Natural killer cell (primary cell): Measurements from ENCODE around the gene MEPCE. TPM values are rescaled to one million over a fixed set of nuclear protein-coding genes. Genes with fewer than 3 reads are reported as not detected.

ENCODE experiments used
- ATAC-seq, 3 donors: fragments of 150-1000 bp in 2 of 3; fragments of 200-7000 bp in 1 of 3; cut with Tn5 transposase; 1 replicate in 1 of 3; 2 replicates in 2 of 3; pipeline ENCODE4 v1.10.0; 2021; ENCODE audit warnings: mild to moderate bottlenecking in 2 of 3, moderate library complexity in 2 of 3
- DNase-seq, 2 donors: peaks; one replicate each; pipeline versions ENCODE4 v3.0.0 to v3.0.0-alpha.2; 2013 to 2021; ENCODE audit warnings: mixed read lengths in 1 of 2
- H3K27ac ChIP-seq: one replicate; pipeline ENCODE4 v1.5.1; 2013; ENCODE audit warnings: mild to moderate bottlenecking, low read length
- H3K27me3 ChIP-seq: one replicate; pipeline ENCODE4 v1.6.1; 2013; ENCODE audit warnings: low read length; ENCODE audit not compliant: control insufficient read depth, insufficient read depth
- H3K36me3 ChIP-seq: one replicate; pipeline ENCODE4 v1.6.1; 2013; ENCODE audit warnings: low read length; ENCODE audit not compliant: control insufficient read depth, insufficient read depth
- H3K4me1 ChIP-seq: one replicate; pipeline ENCODE4 v1.6.1; 2013; ENCODE audit warnings: low read length; ENCODE audit not compliant: control insufficient read depth, insufficient read depth
- H3K4me3 ChIP-seq: one replicate; pipeline ENCODE4 v1.5.1; 2013; ENCODE audit warnings: low read length
- H3K9me3 ChIP-seq: one replicate; pipeline ENCODE4 v1.6.1; 2013; ENCODE audit warnings: low read length; ENCODE audit not compliant: control insufficient read depth, insufficient read depth
- H3K27ac Mint-ChIP-seq, 2 donors: one replicate each; pipeline ENCODE4 v1.8.0; 2022; ENCODE audit warnings: mild to moderate bottlenecking in 2 of 2, mixed read lengths in 2 of 2, moderate library complexity in 1 of 2
- H3K27me3 Mint-ChIP-seq, 2 donors: one replicate each; pipeline ENCODE4 v1.8.0; 2022; ENCODE audit warnings: low read depth in 2 of 2, mixed read lengths in 2 of 2
- H3K36me3 Mint-ChIP-seq: one replicate; pipeline ENCODE4 v1.8.0; 2022; ENCODE audit warnings: mixed read lengths
- H3K4me1 Mint-ChIP-seq, 2 donors: one replicate each; pipeline ENCODE4 v1.8.0; 2022; ENCODE audit warnings: mixed read lengths in 2 of 2
- H3K4me3 Mint-ChIP-seq: one replicate; pipeline ENCODE4 v1.8.0; 2022; ENCODE audit warnings: mild to moderate bottlenecking, moderate library complexity, mixed read lengths
- H3K9me3 Mint-ChIP-seq, 2 donors: one replicate each; pipeline ENCODE4 v1.8.0; 2022; ENCODE audit warnings: mixed read lengths in 2 of 2
- WGBS: methylation state at CpG from one replicate; pipeline ENCODE4 v1.1.7; 2013; ENCODE audit warnings: missing lambda C conversion rate; ENCODE audit not compliant: insufficient coverage; 5-methylcytosine and 5-hydroxymethylcytosine counted together
- intact Hi-C: fragments of 100-400 bp; cut with micrococcal nuclease; formaldehyde crosslinking; loops from one replicate; pipeline ENCODE4 v1.14.2; 2022
- total RNA-seq, 4 donors: library from RNA; stranded (reverse); fragments of 120-200 nt in 1 of 4; gene quantifications; one replicate each; pipeline versions ENCODE4 v1.2.3 to v1.2.4, GENCODE V29; 2013 to 2022
- TF ChIP-seq, protein P1 (sequence below): fragments of 200-600 bp; IDR thresholded peaks from one replicate; pipeline ENCODE4 v1.8.0; 2022; ENCODE audit warnings: antibody characterized with exemption

Gene MEPCE
- total RNA-seq, 3 donors from 2014 or later (not counting 1 experiment from before 2014, with no cell fraction given): 48.1 to 54.9 (median 54.1) TPM

DNA sequence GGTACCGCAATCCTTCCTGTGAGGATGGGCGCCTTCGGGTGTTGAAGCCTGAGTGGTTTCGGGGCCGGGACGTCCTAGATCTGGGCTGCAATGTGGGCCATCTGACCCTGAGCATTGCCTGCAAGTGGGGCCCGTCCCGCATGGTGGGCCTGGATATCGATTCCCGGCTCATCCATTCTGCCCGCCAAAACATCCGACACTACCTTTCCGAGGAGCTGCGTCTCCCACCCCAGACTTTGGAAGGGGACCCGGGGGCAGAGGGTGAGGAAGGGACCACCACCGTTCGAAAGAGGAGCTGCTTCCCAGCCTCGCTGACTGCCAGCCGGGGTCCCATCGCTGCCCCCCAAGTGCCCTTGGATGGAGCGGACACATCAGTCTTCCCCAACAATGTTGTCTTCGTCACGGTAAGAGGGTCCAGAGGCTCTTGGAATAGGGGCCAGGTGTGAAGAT is 1.7 kb downstream of the MEPCE start:
- peaks cover 53% of the 10 kb centered on the region for H3K4me1 ChIP-seq
- intact Hi-C loops: no loop called here
- Mint-ChIP-seq H3K27me3 (peaks cover 0 to 5% of the 10 kb centered on the region in 2 donors), H3K4me3 (peak overlapping the region; percentile 56), H3K27ac (peak overlapping the region; percentile 97 to 99), H3K36me3 (no peaks in the 10 kb centered on the region), H3K4me1 (peaks cover 51 to 68% of the 10 kb centered on the region in 2 donors), H3K9me3 (no peaks in the 10 kb centered on the region)
- TF ChIP-seq, protein P1, sequence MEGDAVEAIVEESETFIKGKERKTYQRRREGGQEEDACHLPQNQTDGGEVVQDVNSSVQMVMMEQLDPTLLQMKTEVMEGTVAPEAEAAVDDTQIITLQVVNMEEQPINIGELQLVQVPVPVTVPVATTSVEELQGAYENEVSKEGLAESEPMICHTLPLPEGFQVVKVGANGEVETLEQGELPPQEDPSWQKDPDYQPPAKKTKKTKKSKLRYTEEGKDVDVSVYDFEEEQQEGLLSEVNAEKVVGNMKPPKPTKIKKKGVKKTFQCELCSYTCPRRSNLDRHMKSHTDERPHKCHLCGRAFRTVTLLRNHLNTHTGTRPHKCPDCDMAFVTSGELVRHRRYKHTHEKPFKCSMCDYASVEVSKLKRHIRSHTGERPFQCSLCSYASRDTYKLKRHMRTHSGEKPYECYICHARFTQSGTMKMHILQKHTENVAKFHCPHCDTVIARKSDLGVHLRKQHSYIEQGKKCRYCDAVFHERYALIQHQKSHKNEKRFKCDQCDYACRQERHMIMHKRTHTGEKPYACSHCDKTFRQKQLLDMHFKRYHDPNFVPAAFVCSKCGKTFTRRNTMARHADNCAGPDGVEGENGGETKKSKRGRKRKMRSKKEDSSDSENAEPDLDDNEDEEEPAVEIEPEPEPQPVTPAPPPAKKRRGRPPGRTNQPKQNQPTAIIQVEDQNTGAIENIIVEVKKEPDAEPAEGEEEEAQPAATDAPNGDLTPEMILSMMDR: no peak
- no peaks in the 10 kb centered on the region for H3K27me3 ChIP-seq
- no peak overlapping the region for H3K4me3 ChIP-seq
- 94% methylated on average over 23 of the region's 23 CpGs for WGBS
- H3K36me3 ChIP-seq: peaks cover 24% of the 10 kb centered on the region
- H3K27ac ChIP-seq: peak overlapping the region; percentile 99
- no peaks in the 10 kb centered on the region for H3K9me3 ChIP-seq
- ATAC-seq: no peak
- peak in 1 of 2 donors; percentile 24 for DNase-seq

DNA sequence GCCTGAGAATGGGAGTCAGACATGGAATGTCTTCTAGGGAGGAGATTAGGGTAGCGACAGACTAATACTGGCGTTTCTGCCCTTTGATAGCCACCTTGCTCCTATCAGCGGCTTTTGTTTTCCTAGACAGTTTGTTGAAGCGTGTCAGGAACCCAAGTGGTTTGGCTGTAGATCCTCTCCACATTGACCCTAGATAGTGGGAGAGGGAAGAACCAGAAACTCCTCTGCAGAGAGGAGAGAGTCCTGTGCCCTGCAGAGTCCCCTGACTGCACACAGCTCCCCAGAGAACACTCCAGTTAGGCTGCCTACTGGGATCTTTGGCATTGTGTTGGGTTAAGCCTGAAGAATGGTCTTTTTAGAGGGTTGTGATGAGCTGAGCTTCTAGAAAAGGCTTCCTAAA is 2.4 kb downstream of the MEPCE start:
- H3K36me3 Mint-ChIP-seq: no peaks in the 10 kb centered on the region
- intact Hi-C loops: no loop called here
- H3K27ac Mint-ChIP-seq: peak overlapping the region; percentile 97 to 99
- H3K27me3 Mint-ChIP-seq: peaks cover 0 to 5% of the 10 kb centered on the region in 2 donors
- 100% methylated on average over 3 of the region's 4 CpGs for WGBS
- Histone ChIP-seq H3K4me3 (no peak overlapping the region), H3K36me3 (peaks cover 24% of the 10 kb centered on the region), H3K27me3 (no peaks in the 10 kb centered on the region), H3K4me1 (peaks cover 58% of the 10 kb centered on the region), H3K9me3 (no peaks in the 10 kb centered on the region), H3K27ac (no peak overlapping the region)
- peaks cover 51 to 72% of the 10 kb centered on the region in 2 donors for H3K4me1 Mint-ChIP-seq
- H3K4me3 Mint-ChIP-seq: peak overlapping the region; percentile 56
- no peak for DNase-seq
- H3K9me3 Mint-ChIP-seq: no peaks in the 10 kb centered on the region
- TF ChIP-seq, protein P1: no peak
- no peak for ATAC-seq

DNA sequence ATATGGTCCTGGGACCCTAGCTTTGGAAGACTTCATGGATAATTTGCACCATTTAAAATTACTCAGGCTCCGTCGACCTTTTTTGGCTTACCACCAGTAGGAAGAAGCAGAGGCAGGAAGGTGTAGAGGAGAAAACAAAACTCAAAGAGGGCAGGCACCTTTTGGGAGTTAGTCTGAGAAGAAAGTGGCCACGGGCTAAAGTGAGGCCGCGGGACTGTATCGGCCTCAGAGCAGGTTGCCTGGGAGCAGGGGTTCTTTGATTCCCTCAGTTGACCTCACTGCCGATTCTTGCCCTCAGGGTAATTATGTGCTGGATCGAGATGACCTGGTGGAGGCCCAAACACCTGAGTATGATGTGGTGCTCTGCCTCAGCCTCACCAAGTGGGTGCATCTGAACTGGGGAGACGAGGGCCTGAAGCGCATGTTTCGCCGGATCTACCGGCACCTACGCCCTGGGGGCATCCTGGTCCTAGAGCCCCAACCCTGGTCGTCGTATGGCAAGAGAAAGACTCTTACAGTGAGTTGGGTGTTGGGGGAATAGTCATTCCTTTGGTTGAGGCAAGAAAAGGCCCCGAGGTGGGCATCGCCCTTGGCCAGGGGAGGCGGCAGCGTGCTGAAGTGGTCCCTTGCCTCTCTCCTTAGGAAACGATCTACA is 3.1 kb downstream of the MEPCE start:
- no peak for ATAC-seq
- DNase-seq: peak in 1 of 2 donors; percentile 17
- peaks cover 56% of the 10 kb centered on the region for H3K4me1 ChIP-seq

More for the DNA sequence above, 3.1 kb downstream of the MEPCE start:
- Mint-ChIP-seq H3K4me1 (peaks cover 51 to 70% of the 10 kb centered on the region in 2 donors), H3K9me3 (no peaks in the 10 kb centered on the region), H3K4me3 (peak overlapping the region; percentile 56), H3K36me3 (no peaks in the 10 kb centered on the region), H3K27ac (peak overlapping the region; percentile 98 to 99), H3K27me3 (peaks cover 0 to 5% of the 10 kb centered on the region in 2 donors)
- TF ChIP-seq, protein P1: no peak
- Histone ChIP-seq H3K9me3 (no peaks in the 10 kb centered on the region), H3K27ac (no peak overlapping the region), H3K4me3 (no peak overlapping the region), H3K27me3 (no peaks in the 10 kb centered on the region), H3K36me3 (peaks cover 24% of the 10 kb centered on the region)
- 93% methylated on average over 21 of the region's 21 CpGs for WGBS
- intact Hi-C loops: no loop called here
